HUDEP-2 (cell line): ENCODE measurements around the gene ARL6IP4.
"Not testable (repeated sequence)": the region's sequence is repeated elsewhere in the genome, so short reads cannot be mapped to it uniquely, and the experiment has no call there.

ENCODE experiments used
- DNase-seq, 76 experiments: peaks; one replicate each; lab custom pipeline; 2025; ENCODE audit not compliant: unreplicated experiment in 76 of 76; lab: John Stamatoyannopoulos, UW

Gene ARL6IP4

GRCh38 chr12:123004287-123004686, 23.8 kb downstream of the ARL6IP4 start:
- DNase-seq = no peak

DNA sequence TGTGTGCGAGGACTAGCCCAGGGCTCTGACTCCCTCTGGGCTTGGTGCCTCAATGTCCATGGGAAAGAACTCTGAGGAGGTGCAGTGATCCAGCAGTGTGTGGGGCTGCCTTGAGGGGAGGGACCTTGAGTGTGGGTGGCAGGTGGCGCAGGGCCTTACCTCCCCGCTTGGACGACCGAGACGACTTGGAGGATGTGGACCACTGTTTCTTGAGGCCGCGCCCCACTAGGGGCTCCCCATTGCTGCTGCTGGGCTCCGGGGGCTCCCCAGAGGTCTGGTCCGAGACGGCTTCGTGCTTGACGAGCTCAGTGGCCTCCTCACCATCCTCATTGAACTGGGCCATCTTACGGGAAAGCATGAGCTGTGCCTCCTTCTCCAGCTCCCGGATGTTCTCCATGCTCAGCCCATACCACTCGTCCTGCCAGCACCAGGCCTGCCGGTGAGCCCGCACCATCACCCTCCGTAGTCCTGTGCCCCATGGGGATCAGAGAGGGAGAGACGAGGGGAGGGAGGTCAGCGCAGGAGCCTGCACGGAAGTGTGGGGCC, 24.7 kb downstream of the ARL6IP4 start:
- DNase-seq = no peak

GRCh38 chr12:123006977-123007376, 26.5 kb downstream of the ARL6IP4 start:
- DNase-seq = no peak

- no peak for DNase-seq
Observed at GRCh38 chr12:123010110-123010509, 29.6 kb downstream of the ARL6IP4 start.

- no peak for DNase-seq
Observed at GRCh38 chr12:123010681-123011080, 30.2 kb downstream of the ARL6IP4 start.

- DNase-seq = no peak
Observed at GRCh38 chr12:123011701-123012100, 31.2 kb downstream of the ARL6IP4 start.

DNA sequence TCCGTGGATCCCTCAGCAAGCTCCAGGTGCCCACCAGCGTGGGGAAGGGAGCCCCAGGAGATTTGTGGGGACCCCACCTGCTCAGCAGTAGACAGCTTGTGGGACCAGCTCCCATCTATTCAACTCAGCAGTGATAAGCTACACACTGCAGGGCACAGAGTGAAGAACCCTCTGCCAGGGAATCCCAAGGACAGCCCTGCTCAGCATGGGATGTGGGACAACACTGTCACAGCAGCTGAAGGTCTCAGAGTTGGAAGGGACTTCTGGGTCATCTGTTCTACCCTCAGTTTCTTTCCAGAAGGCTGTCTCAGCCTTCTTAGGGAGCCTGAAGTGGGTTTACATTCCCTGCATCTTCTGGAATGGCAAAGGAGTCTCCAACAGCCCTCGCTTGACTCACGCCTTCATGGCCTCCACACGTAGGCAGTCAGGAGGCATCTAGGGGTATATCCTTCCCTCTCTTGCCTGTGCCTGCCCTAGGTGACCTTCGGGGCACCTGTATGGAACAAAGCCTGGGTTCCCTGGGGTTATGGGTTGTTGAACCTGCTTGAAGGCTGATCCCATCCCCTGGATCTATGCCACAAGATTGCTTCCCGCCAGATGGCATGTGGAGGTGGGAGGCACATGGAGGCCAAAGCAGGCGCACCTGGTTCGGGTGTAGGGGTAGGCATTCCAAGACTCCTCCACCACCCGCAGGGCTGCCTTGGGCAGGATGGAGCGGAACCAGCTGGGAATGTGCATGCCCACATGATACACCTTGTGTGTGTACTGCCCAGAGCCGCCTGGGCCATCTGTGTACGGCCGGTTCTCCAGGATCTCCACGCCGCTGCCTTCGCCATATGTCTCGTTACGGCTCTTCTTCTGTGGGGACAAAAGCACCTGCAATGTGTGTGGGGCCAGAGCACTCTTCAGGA, 33.0 kb downstream of the ARL6IP4 start:
- DNase-seq = no peak

GRCh38 chr12:123014473-123014872, 34.0 kb downstream of the ARL6IP4 start:
- not testable (repeated sequence) for DNase-seq

- DNase-seq = no peak
Observed at GRCh38 chr12:123017753-123018152, 37.3 kb downstream of the ARL6IP4 start.

DNA sequence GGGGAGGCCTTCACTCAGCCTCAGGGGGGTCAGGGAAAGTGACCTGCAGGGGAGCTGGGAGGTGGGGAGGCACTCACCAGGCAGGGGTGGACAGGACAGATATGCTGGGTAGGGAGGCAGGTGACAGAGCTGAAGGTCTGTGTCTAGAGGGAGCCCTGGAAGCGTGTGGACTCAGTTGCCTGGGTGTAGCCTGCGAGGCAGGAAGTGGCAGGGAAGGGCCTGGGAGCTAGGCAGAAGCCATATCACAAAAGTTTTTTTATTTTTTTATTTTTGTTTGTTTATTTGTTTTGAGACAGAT, 39.3 kb downstream of the ARL6IP4 start:
- no peak for DNase-seq

DNA sequence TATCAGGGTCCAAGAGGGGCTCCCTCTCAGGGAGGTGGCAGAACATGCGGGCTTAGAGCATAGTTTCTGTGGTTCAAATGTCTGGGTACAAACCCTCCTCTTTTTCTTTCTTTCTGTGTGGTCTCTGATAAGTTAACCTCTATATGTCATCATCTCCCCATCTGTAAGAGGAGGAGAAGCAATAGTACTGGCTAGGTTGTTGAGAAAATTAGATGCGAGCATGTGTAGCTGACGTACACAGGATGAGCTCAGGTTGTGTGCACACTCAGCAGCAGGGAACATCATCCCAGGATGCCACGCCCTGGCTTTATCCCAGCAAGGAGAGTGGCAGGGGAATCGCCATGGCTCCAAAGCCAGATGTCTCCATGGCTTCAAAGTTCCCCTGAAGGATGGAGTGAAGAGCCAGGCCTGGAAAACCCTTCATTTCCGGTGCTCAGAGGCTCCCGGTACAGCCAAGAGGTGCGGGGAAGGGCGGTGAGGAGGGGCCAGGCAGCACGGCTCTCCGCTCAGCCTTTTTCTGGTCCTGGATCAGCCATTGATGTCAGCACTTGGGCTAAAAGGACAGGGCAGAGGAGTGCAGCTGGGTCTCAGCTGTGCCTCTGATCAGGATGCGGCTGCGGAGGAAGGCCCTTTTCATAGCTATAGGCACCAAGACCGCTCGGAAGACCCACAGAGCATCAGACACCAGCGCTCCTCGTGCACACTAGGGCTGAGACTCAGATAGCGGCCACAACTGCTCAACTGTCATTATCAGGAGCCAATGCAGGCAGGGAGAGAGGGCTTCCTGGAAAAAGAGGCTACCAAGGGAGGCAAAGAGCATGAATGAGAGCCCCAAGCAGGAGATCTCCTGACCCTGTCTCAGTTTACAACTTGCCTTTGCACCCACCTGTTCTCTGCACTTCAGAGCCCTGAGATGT, 41.5 kb downstream of the ARL6IP4 start:
- DNase-seq = peak in 1 of 76 experiments; percentile 13

DNA sequence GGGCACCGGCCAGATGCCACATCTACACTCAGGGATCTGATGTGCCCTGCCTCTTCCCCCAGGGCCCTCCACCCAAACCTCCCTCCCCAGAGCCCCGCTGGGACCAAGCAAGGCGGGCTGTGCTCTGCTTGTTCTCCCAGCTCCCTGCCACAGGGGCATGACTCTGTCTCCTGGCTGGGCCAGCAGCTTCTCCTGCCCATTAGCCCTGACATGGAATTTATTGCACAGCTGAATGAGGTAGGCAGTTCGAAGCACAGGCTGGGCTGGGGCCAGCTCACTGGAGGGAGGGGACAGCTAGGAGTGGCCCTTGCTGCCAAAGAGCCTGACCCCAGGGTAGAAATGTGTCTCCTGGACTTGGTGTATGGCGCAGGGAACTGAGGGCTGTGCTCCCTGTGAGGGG, 42.4 kb downstream of the ARL6IP4 start:
- DNase-seq = no peak

DNA sequence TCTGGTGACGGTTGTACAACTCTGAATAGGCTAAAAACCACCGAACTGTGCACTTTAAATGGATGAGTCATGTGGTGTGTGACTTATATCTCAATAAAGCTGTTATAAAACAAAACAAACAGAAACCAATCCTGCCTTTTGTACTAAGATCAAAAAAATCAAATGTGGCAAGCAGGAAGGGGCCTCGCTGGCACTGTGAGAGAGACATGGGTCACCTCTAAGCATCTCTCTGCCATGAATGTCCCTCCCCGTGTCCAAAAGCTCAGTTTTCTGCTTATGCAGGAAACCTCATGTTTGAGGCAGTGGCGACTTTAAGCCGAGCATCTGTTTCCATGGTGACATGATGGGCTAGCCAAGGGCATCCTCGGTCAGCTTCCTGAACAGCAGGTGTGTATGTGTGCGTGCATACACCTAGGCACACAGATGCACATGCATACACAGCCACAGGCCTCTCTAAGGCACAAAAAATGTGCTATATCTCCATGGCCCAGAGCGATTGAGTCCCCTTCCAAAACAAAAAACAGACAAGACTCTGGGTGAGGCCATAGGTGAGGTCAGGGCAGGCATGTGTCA, 44.4 kb downstream of the ARL6IP4 start:
- no peak for DNase-seq

DNA sequence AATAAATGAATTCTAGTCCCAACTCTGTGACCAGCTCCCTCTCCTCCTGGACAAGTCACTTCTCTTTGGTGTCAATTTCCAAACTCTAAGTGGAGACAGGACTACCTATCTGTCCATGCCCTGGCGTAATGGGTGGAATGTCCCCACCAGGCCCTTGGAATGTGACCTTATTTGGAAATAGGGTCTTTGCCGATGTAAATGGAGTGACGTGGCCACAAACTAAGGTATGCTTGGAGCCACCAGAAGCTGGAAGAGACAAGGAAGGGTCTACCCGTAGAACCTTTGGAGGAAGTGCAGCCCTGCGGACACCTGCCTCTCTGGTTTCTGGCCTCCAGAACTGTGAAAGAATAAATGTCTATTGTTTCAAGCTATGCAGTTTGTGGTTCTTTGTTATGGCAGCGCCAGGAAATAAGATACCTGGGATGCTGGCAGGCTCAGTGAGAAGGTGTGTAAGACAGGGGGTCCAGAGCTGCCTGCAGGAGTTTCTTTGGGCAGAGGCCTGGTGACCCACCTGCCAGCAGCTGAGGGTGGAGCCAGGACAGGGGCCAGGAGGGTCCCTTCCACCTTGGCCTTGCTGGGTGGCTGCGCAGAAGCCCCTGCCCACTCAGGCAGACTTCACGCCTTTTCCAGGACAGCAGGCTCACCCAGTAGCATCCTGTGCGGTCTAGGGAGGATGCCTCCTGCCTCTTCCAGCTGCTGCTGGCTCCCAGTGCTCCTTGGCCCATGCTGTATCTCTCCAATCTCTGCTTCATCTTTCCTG, 45.8 kb downstream of the ARL6IP4 start:
- no peak for DNase-seq

DNA sequence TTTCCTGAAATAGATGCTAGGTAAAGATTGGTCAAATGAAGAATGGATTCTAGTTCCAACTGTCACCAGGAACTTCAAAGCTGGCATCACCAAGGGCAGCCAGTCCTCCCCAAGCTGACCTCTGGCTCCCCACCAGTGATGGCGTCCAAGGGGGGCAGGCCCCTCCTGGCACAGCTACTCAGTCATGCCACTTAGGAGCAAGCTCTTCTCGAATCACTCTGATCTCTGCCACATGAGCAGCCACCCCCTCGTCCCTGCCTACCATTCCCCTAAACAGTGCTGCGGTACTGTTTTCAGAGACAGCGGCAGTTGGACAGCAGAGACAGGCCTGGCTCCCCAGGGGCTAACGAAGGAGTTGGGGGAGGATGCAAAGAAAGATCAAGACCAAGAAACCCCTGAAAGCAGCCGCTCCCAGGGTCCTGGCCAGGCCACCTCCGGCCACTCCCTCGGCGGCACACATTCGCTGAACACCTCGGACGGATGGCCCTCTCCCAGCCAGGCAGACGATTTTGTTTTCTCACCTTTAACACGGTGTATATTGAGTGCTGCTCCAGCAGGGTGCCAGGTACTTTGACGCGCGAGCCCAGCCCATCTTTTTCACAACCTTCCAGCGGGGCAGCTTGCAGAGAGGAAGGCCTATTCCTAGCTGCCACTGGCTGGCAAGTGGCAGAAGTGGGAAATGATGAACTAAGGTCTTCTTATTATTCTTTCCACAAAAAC, 47.4 kb downstream of the ARL6IP4 start:
- no peak for DNase-seq

- DNase-seq = no peak
Observed at GRCh38 chr12:123028475-123028874, 48.0 kb downstream of the ARL6IP4 start.

- DNase-seq = no peak
Observed at GRCh38 chr12:123029550-123029949, 49.1 kb downstream of the ARL6IP4 start.

DNA sequence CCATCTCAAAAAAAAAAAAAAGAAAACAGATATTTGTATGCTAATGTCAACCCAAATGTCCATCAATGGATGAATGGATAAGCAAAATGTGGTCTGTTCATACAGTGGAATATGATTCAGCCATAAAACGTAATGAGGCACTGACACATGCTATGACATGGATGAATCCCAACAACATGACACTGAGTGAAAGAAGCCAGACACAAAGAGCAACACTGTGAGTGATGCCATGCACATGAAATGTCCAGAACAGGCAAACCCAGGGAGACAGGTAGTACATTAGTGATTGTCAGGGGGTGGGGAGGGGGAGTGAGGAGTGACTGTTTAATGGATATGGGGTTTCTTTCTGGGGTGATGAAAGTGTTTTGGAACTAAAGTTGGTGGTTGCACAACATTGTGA, 50.2 kb downstream of the ARL6IP4 start:
- no peak for DNase-seq

DNA sequence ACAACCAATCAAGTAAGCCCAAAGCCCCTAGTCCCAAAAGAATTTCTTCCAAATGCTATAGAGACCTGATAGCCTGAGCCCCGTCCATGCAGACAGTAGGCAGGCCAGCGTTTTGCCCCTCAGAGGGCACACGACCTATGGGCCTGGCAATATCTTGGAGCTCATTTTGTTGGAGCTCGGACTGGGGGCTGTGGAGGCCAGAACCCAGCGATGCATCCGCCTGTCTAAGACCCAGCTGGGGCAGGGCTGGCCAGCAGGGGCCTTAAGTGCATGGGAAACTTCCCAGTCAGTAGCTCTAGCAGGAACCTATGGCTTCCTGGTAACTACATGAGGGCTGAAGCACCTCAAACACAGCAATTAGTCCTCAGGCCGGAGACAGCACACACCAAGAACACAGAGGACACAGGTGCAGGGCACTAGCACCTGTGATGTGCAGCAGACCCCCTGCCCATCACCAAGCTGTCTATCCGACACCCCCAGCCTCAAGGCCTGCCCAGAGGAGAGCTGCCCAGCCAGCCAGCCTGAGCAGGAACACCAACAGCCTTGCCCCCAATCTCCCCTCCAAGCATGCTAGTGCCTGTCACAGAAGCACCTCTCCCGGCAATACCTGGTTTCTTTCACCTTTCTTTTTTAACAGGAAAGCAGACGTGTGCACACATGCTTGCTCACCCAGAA, 50.8 kb downstream of the ARL6IP4 start:
- DNase-seq = no peak
